GM21717 (cell line): ENCODE data around the gene GPR107.

Experiments used
- ATAC-seq: cut with Tn5 transposase; IDR thresholded peaks from one replicate; pipeline ENCODE4 v1.9.1; 2021; ENCODE audit warnings: mild to moderate bottlenecking, moderate library complexity; ENCODE audit not compliant: unreplicated experiment

GPR107 gene

GRCh38 chr9:130179331-130179907, 125.7 kb downstream of the GPR107 start:
- no peak for ATAC-seq

- no peak for ATAC-seq
These were observed 126.8 kb downstream of the GPR107 start for GRCh38 chr9:130180516-130180915.

GRCh38 chr9:130181678-130182380, 128.1 kb downstream of the GPR107 start:
- ATAC-seq = no peak

GRCh38 chr9:130182381-130182909, 128.7 kb downstream of the GPR107 start:
- ATAC-seq = no peak

GRCh38 chr9:130183133-130183762, 129.5 kb downstream of the GPR107 start:
- no peak for ATAC-seq

- ATAC-seq = no peak
These were observed 131.3 kb downstream of the GPR107 start for GRCh38 chr9:130185017-130185416.

- ATAC-seq = no peak
These were observed 131.9 kb downstream of the GPR107 start for GRCh38 chr9:130185490-130186031.

GRCh38 chr9:130186051-130186450, 132.3 kb downstream of the GPR107 start:
- ATAC-seq = no peak

- ATAC-seq = no peak
These were observed 133.3 kb downstream of the GPR107 start for GRCh38 chr9:130186839-130187522.

- ATAC-seq = no peak
These were observed 133.8 kb downstream of the GPR107 start for GRCh38 chr9:130187523-130187846.

- ATAC-seq = no peak
These were observed 135.3 kb downstream of the GPR107 start for GRCh38 chr9:130188860-130189481.
